ENCODE results near the gene SH3BGRL.
A peak's percentile ranks its signal among the peaks of the same experiment; 100 is the strongest.

SH3BGRL gene

GRCh38 chrX:81201671-81202455 lies at the start of gene SH3BGRL, which contains the start of gene HMGN5:
TSS of gene SH3BGRL (plus strand) at chrX:81202102. CDS start at chrX:81202201, 99 bp downstream.
TSS of gene HMGN5 (minus strand) at chrX:81201913. CDS start at chrX:81121549, 80,364 bp downstream.
- DNase-seq = peak; percentile 81

GRCh38 chrX:81168391-81168790 lies 33.5 kb upstream of the SH3BGRL start:
- DNase-seq = no peak

GRCh38 chrX:81174286-81174685 lies 27.6 kb upstream of the SH3BGRL start:
- DNase-seq = no peak

GRCh38 chrX:81195259-81195658 lies 6.6 kb upstream of the SH3BGRL start:
- no peak for DNase-seq

GRCh38 chrX:81195712-81196111 lies 6.2 kb upstream of the SH3BGRL start:
- DNase-seq = no peak

- DNase-seq = no peak
Observed at GRCh38 chrX:81201071-81201470, 831 bp upstream of the SH3BGRL start.

- DNase-seq = peak; percentile 20
Observed at GRCh38 chrX:81202456-81202819, 536 bp downstream of the SH3BGRL start.

GRCh38 chrX:81202943-81203342 lies 1.0 kb downstream of the SH3BGRL start:
- DNase-seq = no peak

- DNase-seq = no peak
Observed at GRCh38 chrX:81205551-81205950, 3.6 kb downstream of the SH3BGRL start.

GRCh38 chrX:81206476-81206875 lies 4.6 kb downstream of the SH3BGRL start:
- DNase-seq = no peak

GRCh38 chrX:81208916-81209315 lies 7.0 kb downstream of the SH3BGRL start:
- DNase-seq = no peak

- DNase-seq = no peak
Observed at GRCh38 chrX:81215685-81216084, 13.8 kb downstream of the SH3BGRL start.

GRCh38 chrX:81229229-81229628 lies 27.3 kb downstream of the SH3BGRL start:
- DNase-seq = no peak

- DNase-seq = no peak
Observed at GRCh38 chrX:81229901-81230300, 28.0 kb downstream of the SH3BGRL start.

GRCh38 chrX:81231476-81231875 lies 29.6 kb downstream of the SH3BGRL start:
- no peak for DNase-seq

- no peak for DNase-seq
Observed at GRCh38 chrX:81232218-81232617, 30.3 kb downstream of the SH3BGRL start.

GRCh38 chrX:81237516-81237915 lies 35.6 kb downstream of the SH3BGRL start:
- no peak for DNase-seq

- no peak for DNase-seq
Observed at GRCh38 chrX:81238166-81238565, 36.3 kb downstream of the SH3BGRL start.

- no peak for DNase-seq
Observed at GRCh38 chrX:81240701-81241331, 38.9 kb downstream of the SH3BGRL start.

GRCh38 chrX:81241753-81242152 lies 39.9 kb downstream of the SH3BGRL start:
- DNase-seq = no peak

GRCh38 chrX:81255876-81256275 lies 54.0 kb downstream of the SH3BGRL start:
- no peak for DNase-seq

GRCh38 chrX:81257817-81258216 lies 55.9 kb downstream of the SH3BGRL start:
- no peak for DNase-seq

GRCh38 chrX:81259020-81259713 lies 57.3 kb downstream of the SH3BGRL start:
- no peak for DNase-seq
